B cell (primary cell): Measurements from ENCODE around the gene TENM4. TPM values are rescaled to one million over a fixed set of nuclear protein-coding genes. Genes with fewer than 3 reads are reported as not detected.

Experiments used
- ATAC-seq: fragments of 200-7000 bp; cut with Tn5 transposase; one replicate; pipeline ENCODE4 v1.10.0; 2021; ENCODE audit warnings: low read depth, mild to moderate bottlenecking, moderate number of reproducible peaks, moderate library complexity
- CTCF ChIA-PET: fragments of 350-600 bp; sonication (Branson Sonifier 250); formaldehyde crosslinking; loops from one replicate; lab custom pipeline; 2021; ENCODE audit warnings: antibody characterized with exemption, inconsistent platforms; lab: Charles Lee
- POLR2A ChIA-PET: fragments of 350-600 bp; sonication (Branson Sonifier 250); formaldehyde crosslinking; loops from one replicate; lab custom pipeline; 2021; ENCODE audit warnings: antibody characterized with exemption; lab: Charles Lee
- DNase-seq: peaks from one replicate; pipeline ENCODE4 v3.0.0; 2013
- H2AFZ ChIP-seq: 2 replicates; pipeline ENCODE4 v1.6.1; 2012; ENCODE audit warnings: mild to moderate bottlenecking, low read depth, low read length; ENCODE audit not compliant: insufficient read depth, poor library complexity, severe bottlenecking
- H3K27ac ChIP-seq, 2 donors: 1 replicate in 1 of 2; 2 replicates in 1 of 2; pipeline ENCODE4 v1.5.1; 2012 to 2013; ENCODE audit warnings: low read length in 2 of 2, mild to moderate bottlenecking in 2 of 2, moderate library complexity in 1 of 2
- H3K27me3 ChIP-seq, 4 experiments: fragments of 200-600 bp in 1 of 4; sonication (generic) in 1 of 4; replicated peaks in 1 of 4; 1 replicate in 2 of 4; 2 replicates in 2 of 4; pipeline versions ENCODE4 v1.6.1 to v1.7.0; 2013 to 2016; ENCODE audit warnings: low read length in 3 of 4, mild to moderate bottlenecking in 2 of 4, mixed read lengths in 1 of 4, moderate library complexity in 1 of 4; ENCODE audit not compliant: insufficient read depth in 4 of 4, control insufficient read depth in 3 of 4; ENCODE audit errors: control extremely low read depth in 1 of 4
- H3K36me3 ChIP-seq, 2 experiments: replicated peaks in 1 of 2; 1 replicate in 1 of 2; 2 replicates in 1 of 2; pipeline versions ENCODE4 v1.6.1 to v1.7.1; 2013; ENCODE audit warnings: low read length in 1 of 2; ENCODE audit not compliant: insufficient read depth in 2 of 2, control insufficient read depth in 1 of 2; ENCODE audit errors: control extremely low read depth in 1 of 2, extremely low read depth in 1 of 2
- H3K4me1 ChIP-seq, 2 donors: fragments of 200-600 bp in 1 of 2; sonication (generic) in 1 of 2; 1 replicate in 1 of 2; 2 replicates in 1 of 2; pipeline versions ENCODE4 v1.5.1 to v1.6.1; 2013 to 2017; ENCODE audit warnings: low read length in 2 of 2; ENCODE audit not compliant: control insufficient read depth in 2 of 2, insufficient read depth in 2 of 2
- H3K4me2 ChIP-seq: replicated peaks from 2 replicates; pipeline ENCODE3; 2012; ENCODE audit warnings: mild to moderate bottlenecking, low read depth, low read length; ENCODE audit not compliant: poor library complexity, severe bottlenecking
- H3K4me3 ChIP-seq, 5 experiments: fragments of 200-600 bp in 1 of 5; sonication (generic) in 1 of 5; 1 replicate in 3 of 5; 2 replicates in 2 of 5; pipeline versions ENCODE4 v1.5.1 to v1.7.0; 2011 to 2016; ENCODE audit warnings: low read length in 4 of 5, mild to moderate bottlenecking in 4 of 5, low read depth in 2 of 5, control low read depth in 1 of 5, moderate library complexity in 1 of 5; ENCODE audit not compliant: insufficient read depth in 1 of 5; ENCODE audit errors: control extremely low read depth in 1 of 5, extremely low read depth in 1 of 5
- H3K79me2 ChIP-seq: fragments of 200-600 bp; sonication (generic); one replicate; pipeline ENCODE4 v1.6.0; 2016; ENCODE audit warnings: low read length; ENCODE audit not compliant: control insufficient read depth, insufficient read depth
- H3K9ac ChIP-seq: fragments of 200-600 bp; sonication (generic); 2 replicates; pipeline ENCODE4 v1.6.1; 2017; ENCODE audit warnings: mild to moderate bottlenecking, low read length, moderate library complexity
- H3K9me3 ChIP-seq, 3 donors: one replicate each; pipeline versions ENCODE4 v1.6.1 to v1.7.1; 2013; ENCODE audit warnings: low read length in 2 of 3; ENCODE audit not compliant: control insufficient read depth in 2 of 3, insufficient read depth in 1 of 3; ENCODE audit errors: control extremely low read depth in 1 of 3
- H4K20me1 ChIP-seq: 2 replicates; pipeline ENCODE4 v1.6.0; 2012; ENCODE audit warnings: mild to moderate bottlenecking, low read length; ENCODE audit not compliant: insufficient read depth, control insufficient read depth, poor library complexity, severe bottlenecking
- H3K27ac Mint-ChIP-seq: one replicate; pipeline ENCODE4 v1.8.0; 2021; ENCODE audit warnings: mixed read lengths
- H3K27me3 Mint-ChIP-seq: one replicate; pipeline ENCODE4 v1.8.0; 2021; ENCODE audit warnings: mixed read lengths
- H3K4me1 Mint-ChIP-seq: one replicate; pipeline ENCODE4 v1.8.0; 2021; ENCODE audit warnings: mixed read lengths
- H3K4me3 Mint-ChIP-seq: one replicate; pipeline ENCODE4 v1.8.0; 2021; ENCODE audit warnings: mixed read lengths
- H3K9me3 Mint-ChIP-seq: one replicate; pipeline ENCODE4 v1.8.0; 2022; ENCODE audit warnings: mixed read lengths; ENCODE audit not compliant: insufficient read depth
- EZH2 ChIP-seq: IDR thresholded peaks from 2 replicates; pipeline ENCODE4 v1.6.1; 2012; ENCODE audit warnings: borderline replicate concordance, low read depth, mild to moderate bottlenecking, moderate library complexity, low read length; ENCODE audit not compliant: insufficient read depth, poor library complexity, severe bottlenecking
- WGBS: methylation state at CpG from one replicate; pipeline ENCODE4 v1.1.5; 2013; ENCODE audit warnings: missing lambda C conversion rate; ENCODE audit not compliant: insufficient coverage; 5-methylcytosine and 5-hydroxymethylcytosine counted together
- intact Hi-C: fragments of 100-400 bp; cut with micrococcal nuclease; formaldehyde crosslinking; loops from one replicate; pipeline ENCODE4 v1.10.0; 2022
- polyA plus RNA-seq: library from polyadenylated mRNA; depleted of rRNA; stranded (reverse); fragments of >200 nt; gene quantifications from 2 replicates; pipeline ENCODE4 v1.2.3, GENCODE V29; 2012
- total RNA-seq, 2 donors: library from RNA; stranded (reverse); fragments of 120-200 nt in 1 of 2; gene quantifications; 1 replicate in 1 of 2; 2 replicates in 1 of 2; pipeline versions ENCODE4 v1.2.3 to v1.2.4, GENCODE V29; 2013 to 2022
- TF ChIP-seq, protein P1 (sequence below): fragments of 200-600 bp; IDR thresholded peaks from one replicate; pipeline ENCODE4 v1.8.0; 2022; ENCODE audit warnings: antibody characterized with exemption, mild to moderate bottlenecking

Gene TENM4
- total and polyA plus RNA-seq, 2 donors (not counting 1 experiment from before 2014, with no cell fraction given) = 0.09 to 5.7 TPM

DNA sequence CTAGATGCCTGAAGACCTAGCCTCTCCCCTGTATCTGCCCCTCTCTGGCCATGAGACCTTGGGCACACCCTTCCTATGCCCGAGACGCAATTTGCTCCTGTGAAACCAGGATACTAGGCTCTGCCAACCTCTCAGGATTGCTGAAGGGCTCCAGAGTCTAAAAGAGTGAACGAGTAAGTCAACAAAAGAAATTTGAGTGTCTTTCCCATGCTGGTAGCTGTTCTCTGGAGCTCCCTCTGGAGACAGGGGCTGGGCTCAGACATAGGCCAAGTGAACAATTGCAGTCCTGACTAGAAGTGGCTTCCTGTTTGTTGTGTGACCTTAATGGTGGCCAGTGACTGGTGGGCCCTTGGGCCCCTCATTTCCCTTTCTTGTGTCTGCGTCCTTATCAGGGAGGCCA lies 677.2 kb downstream of the TENM4 start:
- Histone ChIP-seq H3K4me3 (no peak overlapping the region), H3K9ac (no peak overlapping the region), H3K4me1 (no peaks in the 10 kb centered on the region), H3K79me2 (no peaks in the 10 kb centered on the region), H3K27me3 (no peaks in the 10 kb centered on the region), H2AFZ (no peak overlapping the region), H3K9me3 (no peaks in the 10 kb centered on the region), H3K27ac (no peak overlapping the region), H3K4me2 (no peak overlapping the region), H3K36me3 (no peaks in the 10 kb centered on the region), H4K20me1 (no peaks in the 10 kb centered on the region)
- Mint-ChIP-seq H3K9me3 (no peaks in the 10 kb centered on the region), H3K27ac (no peak overlapping the region), H3K4me3 (no peak overlapping the region), H3K27me3 (no peaks in the 10 kb centered on the region), H3K4me1 (no peaks in the 10 kb centered on the region)
- no peak for ATAC-seq
- TF ChIP-seq, protein P1, sequence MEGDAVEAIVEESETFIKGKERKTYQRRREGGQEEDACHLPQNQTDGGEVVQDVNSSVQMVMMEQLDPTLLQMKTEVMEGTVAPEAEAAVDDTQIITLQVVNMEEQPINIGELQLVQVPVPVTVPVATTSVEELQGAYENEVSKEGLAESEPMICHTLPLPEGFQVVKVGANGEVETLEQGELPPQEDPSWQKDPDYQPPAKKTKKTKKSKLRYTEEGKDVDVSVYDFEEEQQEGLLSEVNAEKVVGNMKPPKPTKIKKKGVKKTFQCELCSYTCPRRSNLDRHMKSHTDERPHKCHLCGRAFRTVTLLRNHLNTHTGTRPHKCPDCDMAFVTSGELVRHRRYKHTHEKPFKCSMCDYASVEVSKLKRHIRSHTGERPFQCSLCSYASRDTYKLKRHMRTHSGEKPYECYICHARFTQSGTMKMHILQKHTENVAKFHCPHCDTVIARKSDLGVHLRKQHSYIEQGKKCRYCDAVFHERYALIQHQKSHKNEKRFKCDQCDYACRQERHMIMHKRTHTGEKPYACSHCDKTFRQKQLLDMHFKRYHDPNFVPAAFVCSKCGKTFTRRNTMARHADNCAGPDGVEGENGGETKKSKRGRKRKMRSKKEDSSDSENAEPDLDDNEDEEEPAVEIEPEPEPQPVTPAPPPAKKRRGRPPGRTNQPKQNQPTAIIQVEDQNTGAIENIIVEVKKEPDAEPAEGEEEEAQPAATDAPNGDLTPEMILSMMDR = no peak
- no peak for TF ChIP-seq EZH2
- ChIA-PET CTCF (no interaction called here), POLR2A (no interaction called here)
- 96% methylated on average over 3 of the region's 4 CpGs for whole genome bisulfite sequencing
- intact Hi-C loops = no loop called here
- no peak for DNase-seq

DNA sequence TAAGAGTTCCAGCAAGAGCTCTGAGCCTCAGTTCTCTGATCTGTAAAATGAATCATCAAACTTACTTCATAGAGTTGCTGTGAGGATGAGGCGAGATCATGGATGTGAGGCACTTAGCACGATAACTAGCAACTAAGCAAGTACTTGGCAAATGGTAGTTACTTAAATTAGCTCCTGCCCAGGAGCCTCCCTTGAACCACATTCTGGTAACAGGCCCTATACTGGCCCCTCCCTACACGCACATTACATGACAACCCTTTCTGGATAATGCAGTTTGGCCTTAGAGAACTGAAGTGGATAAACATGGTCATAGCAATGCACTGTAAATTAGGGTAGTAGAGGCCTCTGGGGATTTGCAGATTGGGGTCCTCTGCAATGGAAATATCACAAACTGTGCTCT lies 678.7 kb downstream of the TENM4 start:
- DNase-seq (no peak), ATAC-seq (no peak)
- no peak overlapping the region for H3K27ac ChIP-seq
- no peaks in the 10 kb centered on the region for H3K4me1 ChIP-seq
- CTCF ChIA-PET = no interaction called here
- POLR2A ChIA-PET = no interaction called here
- no peaks in the 10 kb centered on the region for H3K27me3 ChIP-seq
- intact Hi-C loops = no loop called here
- H3K36me3 ChIP-seq = no peaks in the 10 kb centered on the region
- no peak overlapping the region for H3K4me3 ChIP-seq
- TF ChIP-seq, protein P1 = no peak
- no peak for TF ChIP-seq EZH2
- Mint-ChIP-seq H3K4me1 (no peaks in the 10 kb centered on the region), H3K4me3 (no peak overlapping the region), H3K27me3 (no peaks in the 10 kb centered on the region), H3K27ac (no peak overlapping the region), H3K9me3 (no peaks in the 10 kb centered on the region)
- H4K20me1 ChIP-seq = no peaks in the 10 kb centered on the region
- 100% methylated on average over 2 of the region's 3 CpGs for WGBS
- H3K9ac ChIP-seq = no peak overlapping the region
- H2AFZ ChIP-seq = no peak overlapping the region
- H3K9me3 ChIP-seq = no peaks in the 10 kb centered on the region
- no peak overlapping the region for H3K4me2 ChIP-seq
- H3K79me2 ChIP-seq = no peaks in the 10 kb centered on the region
